HG02884 (cell line): ENCODE measurements around the gene DNAJC22.

Source experiments
- ATAC-seq: cut with Tn5 transposase; IDR thresholded peaks from one replicate; pipeline ENCODE4 v1.9.1; 2021; ENCODE audit warnings: mild to moderate bottlenecking, moderate library complexity; ENCODE audit not compliant: unreplicated experiment

Gene DNAJC22

GRCh38 chr12:49342914-49343731, 3.6 kb upstream of the DNAJC22 start:
- no peak for ATAC-seq

GRCh38 chr12:49344486-49345050, 2.1 kb upstream of the DNAJC22 start:
- ATAC-seq, result no peak

DNA sequence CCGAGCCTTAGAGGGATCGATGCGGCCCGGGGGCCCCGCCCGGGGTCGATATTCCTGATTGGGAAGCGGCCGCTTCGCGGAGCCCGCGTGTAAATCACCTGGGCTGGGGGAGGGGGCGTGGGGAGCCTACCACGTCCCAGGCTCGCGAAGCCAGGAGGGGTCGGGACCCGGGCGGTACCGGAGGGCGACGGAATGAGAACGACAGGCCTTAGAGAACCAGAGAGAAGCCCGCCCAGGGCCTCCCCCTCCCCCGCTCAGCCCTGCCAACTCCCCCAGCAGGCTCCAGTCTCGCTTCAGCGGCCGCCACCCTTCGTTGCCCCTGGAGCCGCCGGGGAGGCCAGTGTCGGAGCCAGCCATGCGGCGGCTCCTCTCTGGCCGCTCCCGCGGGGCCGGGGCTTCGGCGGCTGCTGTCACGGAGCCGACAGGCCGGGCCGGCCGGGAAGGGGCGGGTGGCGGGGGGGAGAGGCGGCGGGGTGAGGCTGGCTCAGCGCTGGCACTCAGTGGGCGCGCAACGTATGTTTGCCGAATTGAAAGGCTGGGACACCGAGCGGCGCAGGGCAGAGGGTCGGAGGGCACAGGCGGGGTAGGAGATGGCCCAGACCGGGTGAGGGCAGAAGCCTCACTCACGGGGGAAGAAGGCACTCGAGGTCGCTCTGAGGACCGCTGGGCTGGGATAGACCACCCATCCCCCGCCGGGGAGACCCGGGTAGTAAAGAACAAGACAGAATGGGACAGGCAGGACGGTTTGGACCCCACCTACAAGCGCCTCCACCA, 1.4 kb upstream of the DNAJC22 start:
- no peak for ATAC-seq

DNA sequence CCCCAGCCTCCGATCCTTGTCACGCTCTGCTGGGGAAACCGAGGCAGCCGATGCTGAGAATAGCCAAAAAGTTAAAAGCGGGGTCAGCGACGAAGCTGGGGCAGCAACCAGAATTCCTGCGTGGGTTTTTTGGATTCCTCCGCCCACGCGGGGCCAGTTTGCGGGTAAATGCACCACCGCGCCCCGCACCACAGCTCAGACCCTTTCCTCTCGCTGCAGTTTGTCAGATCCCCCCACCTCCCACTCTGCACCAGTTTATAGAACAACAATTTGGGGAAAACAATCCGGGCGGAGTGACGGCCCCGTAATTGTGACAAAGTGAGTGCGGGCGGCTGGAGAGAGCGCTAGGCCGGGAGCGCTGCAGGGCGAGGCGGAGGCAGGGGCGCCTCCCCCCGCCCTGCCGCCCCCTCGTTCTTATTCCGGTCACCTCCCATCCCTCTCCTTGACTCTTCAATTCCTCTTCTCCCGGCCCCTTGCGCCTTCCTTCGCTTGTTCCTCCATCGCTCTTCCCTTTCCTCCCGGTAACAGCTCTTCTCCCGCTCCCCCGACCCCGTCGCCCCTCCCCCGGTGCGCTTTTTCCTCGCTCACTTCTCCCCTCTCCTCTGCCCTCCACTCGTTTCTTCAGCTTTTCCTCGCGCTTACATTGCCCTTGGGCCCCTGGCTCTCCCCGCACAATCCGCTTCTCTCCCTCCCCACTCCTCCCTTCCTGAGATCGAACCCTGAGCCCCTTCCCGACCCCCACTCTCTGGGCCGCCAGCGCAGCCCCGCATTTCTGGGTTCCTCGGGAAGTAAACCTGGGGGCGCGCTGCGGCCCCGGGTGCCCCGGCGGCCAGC, 646 bp upstream of the DNAJC22 start:
- ATAC-seq, result no peak

DNA sequence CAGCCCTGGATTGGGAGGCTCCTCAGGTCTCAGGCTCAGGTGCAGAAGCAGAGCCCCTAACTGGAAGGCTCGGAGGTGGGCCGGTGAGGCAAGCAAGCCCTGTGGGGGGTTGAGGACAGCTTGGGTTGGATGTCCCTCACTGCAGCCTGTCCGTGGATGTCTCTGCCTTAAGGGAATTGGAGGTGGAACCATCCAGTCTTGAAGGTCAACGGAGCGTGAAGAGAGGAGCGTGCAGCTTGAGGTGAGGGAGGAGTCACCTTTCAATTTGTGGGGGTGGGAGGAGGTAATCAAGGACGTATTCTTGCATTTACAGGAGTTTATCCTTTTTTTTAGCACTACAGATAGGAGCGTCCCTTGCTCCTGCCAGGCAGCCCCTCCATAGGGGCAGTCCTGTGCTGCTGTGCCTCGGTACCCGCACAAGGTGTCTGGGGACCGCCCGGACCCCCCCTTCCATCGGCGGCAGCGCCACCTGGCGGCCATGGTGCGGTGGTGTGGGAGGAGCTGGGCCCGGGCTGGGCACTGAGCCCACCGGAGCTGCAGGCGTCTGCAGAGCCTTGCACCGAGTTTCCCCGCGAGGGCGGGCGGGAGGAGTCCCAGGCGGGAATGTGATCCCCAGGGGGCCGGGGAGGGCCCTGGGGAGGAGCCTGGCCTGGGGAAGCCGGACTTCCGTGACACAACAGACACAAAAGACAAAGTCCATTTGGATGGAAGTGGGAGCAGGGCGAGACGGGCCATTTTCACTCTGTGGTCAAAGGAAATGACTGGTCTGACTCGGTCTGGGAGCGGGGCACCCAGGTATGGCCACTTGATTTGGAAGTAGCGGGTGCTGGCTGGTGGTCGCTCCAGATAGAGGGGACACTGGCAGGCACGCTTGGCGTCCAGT, 864 bp downstream of the DNAJC22 start:
- ATAC-seq, result no peak

DNA sequence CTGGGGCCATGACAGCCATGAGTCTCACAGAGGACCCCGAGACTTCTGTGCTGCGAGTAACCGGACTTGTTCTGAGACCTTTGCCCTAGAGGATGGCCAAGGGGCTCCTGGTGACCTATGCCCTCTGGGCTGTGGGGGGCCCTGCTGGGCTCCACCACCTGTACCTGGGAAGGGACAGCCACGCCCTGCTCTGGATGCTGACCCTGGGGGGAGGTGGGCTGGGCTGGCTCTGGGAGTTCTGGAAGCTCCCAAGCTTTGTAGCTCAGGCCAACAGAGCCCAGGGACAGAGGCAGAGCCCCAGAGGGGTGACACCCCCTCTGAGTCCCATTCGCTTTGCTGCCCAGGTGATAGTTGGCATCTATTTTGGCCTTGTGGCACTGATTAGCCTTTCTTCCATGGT, 2.1 kb downstream of the DNAJC22 start:
- no peak for ATAC-seq

DNA sequence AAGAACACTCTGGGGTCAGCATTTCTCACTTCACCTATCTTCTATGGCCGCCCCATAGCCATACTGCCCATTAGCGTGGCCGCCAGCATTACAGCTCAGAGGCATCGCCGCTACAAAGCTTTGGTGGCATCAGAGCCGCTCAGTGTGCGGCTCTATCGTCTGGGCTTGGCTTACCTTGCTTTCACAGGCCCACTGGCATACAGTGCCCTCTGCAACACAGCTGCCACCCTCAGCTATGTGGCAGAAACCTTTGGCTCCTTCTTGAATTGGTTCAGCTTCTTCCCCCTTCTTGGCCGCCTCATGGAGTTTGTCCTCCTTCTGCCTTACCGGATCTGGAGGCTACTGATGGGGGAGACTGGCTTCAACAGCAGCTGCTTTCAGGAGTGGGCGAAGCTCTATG, 2.6 kb downstream of the DNAJC22 start:
- no peak for ATAC-seq

- no peak for ATAC-seq
Observed at GRCh38 chr12:49352351-49352750, 5.7 kb downstream of the DNAJC22 start.

DNA sequence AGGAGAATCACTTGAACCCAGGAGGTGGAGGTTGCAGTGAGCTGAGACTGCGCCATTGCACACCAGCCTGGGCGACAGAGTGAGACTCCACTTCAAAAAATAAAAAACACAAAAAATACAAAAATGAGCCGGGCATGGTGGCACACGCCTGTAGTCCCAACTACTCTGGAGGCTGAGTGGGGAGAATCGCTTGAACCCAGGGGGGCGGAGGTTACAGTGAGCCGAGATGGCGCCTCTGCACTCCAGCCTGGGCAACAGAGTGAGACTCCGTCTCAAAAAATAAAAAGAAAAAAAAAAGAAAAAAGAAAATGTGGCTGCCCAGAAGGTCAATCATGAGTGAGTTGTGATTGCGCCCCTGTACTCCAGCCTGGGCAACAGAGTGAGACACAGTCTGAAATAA, 9.2 kb downstream of the DNAJC22 start:
- ATAC-seq, result no peak

DNA sequence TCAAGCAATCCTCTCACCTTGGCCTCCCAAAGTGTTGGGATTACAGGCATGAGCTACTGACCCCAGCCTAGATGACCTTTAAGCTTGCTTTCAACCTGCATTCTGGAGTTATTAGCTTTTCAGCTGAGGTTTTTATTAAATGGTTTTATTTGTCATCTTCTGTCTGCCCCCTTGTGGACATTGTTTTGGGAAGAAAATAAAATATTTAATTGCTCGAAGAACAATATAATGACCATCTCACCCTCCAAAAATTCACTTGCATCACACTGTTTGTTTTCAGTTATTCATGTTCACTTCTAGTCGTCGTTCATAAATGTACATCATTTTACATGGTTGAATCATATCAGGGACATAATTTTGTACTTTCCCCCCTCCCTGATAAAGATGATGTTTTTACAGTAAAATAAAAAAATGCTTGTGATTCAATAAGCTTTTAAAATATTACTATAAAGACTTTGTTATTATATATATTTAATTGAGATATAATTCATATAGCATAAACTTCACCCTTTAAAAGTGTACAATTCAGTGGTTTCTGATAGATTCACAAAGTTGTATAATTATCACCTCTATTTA, 10.5 kb downstream of the DNAJC22 start:
- ATAC-seq, result no peak

GRCh38 chr12:49358483-49359141, 11.9 kb downstream of the DNAJC22 start:
- no peak for ATAC-seq

- no peak for ATAC-seq
Observed at GRCh38 chr12:49359671-49360070, 13.0 kb downstream of the DNAJC22 start.

DNA sequence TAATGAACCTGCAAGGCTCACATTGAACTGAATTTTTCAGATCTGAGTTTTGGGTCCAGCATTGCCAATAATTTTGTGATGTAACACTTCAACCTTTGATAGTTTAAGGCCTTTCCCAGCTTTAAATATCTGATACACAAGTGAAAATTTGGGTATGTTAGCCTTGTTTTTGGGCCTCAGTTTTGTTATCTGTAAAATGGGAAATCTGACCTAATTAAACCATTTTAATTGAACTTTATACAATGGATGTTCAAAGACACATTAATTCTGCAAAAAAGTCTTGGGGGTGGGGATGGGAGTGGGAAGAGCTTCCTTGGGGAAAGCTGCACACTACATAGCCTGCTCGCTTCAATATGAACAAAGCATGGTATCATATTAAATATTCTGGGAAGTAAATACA, 15.4 kb downstream of the DNAJC22 start:
- ATAC-seq, result no peak

GRCh38 chr12:49364989-49365388, 18.3 kb downstream of the DNAJC22 start:
- no peak for ATAC-seq

DNA sequence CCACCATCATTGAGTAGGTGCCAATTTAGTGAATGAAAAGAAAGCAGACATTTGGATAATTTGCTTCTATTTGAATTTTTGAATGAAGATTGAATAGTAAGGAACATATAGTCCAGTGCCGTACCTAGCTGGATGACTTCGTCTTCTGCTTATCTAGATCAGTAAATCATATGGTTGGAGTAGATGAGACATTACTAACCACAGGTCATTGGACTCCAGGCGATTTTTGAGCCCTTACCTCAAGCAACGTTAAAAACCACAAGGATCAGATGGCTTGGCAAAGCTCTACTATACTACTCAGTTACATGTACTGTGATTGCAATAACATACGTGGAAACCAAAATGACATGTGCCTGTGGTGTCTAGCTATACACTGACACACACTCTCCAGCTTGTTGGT, 18.9 kb downstream of the DNAJC22 start:
- no peak for ATAC-seq

DNA sequence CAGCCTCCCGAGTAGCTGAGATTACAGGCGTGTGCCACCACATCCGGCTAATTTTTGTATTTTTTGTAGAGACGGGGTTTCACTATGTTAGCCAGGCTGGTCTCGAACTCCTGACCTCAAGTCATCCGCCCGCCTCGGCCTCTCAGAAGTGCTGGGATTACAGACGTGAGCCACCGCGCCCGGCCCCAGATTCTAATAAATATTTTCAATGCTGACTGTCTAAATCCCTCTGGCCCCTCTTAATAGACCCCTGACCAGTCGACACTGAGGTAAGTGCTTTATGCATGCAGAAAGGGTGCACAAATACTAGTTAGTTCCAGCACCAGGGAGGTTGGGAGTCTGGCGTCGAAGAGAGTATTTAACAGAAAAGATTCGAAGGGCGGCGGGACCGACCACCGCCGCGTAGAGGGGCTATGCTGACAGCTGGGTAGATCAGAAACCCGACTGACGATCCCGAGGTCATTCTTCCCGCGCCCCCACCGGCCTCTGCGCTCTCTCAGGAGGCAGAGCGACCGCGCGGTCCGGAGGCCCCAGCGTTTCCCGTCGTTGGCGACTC, 19.5 kb downstream of the DNAJC22 start:
- ATAC-seq, result no peak

DNA sequence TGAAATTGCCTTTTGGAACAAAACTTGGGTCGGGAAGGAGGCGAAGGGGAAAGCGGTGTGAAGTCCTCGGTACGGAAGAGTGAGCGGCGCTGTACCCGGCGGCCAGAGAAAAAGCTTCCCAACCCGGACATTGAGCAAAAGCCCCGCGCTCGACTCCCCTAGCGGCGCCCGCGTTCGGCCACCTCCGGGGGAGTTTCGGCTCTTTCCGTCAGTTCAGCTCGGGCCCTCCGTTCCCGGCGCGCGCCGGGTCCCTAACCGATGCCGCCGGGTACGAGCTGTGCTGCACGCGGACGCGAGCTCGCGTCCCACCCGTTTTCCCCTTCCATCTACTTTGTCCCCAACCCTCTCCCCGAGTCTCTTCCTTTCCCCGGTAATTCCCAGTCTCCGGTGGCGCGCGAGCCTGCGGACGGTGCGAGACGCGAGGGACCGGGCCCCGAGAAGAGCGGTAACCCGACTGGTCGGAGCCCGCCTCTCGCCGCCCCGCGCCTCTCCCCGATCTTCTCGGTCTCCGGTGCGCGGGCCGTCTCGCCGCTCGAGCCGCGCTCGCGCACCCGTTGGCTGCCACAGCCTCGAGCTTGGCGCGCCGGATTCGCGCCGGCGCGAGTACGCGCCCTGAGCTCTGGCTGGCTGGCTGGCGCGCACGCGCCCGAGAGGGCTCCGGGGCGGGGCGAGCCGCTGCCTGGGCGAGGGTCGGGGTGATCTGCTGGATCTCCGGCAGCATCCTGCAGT, 20.1 kb downstream of the DNAJC22 start:
- peak; percentile 49 for ATAC-seq
